H1 (cell line): ENCODE data around the gene TNIK.

Experiments used
- EP300 ChIP-seq, 2 experiments: IDR thresholded peaks; 1 replicate in 1 of 2; 2 replicates in 1 of 2; pipeline ENCODE4 v1.6.1; 2011 to 2012; ENCODE audit warnings: low read depth in 2 of 2, low read length in 2 of 2, mild to moderate bottlenecking in 2 of 2, borderline replicate concordance in 1 of 2, inconsistent platforms in 1 of 2, moderate library complexity in 1 of 2
- EZH2 ChIP-seq: fragments of 200-600 bp; sonication (generic); IDR thresholded peaks from 2 replicates; pipeline ENCODE4 v1.7.1; 2012; ENCODE audit warnings: low read depth, mild to moderate bottlenecking, moderate library complexity, low read length, inconsistent platforms; ENCODE audit not compliant: severe bottlenecking
- KDM1A ChIP-seq: fragments of 200-600, 300-600 bp; sonication (generic); IDR thresholded peaks from 2 replicates; pipeline ENCODE4 v1.7.1; 2016; ENCODE audit warnings: mild to moderate bottlenecking, low read length, borderline replicate concordance
- RNF2 ChIP-seq: fragments of 200-900, 300-1000 bp; sonication (generic); IDR thresholded peaks from 2 replicates; pipeline ENCODE4 v1.7.1; 2016; ENCODE audit warnings: borderline replicate concordance, low read depth, mild to moderate bottlenecking, antibody characterized with exemption, low read length; ENCODE audit not compliant: poor library complexity, severe bottlenecking; ENCODE audit errors: missing control alignments
- SP1 ChIP-seq: IDR thresholded peaks from 2 replicates; pipeline ENCODE4 v1.6.1; 2011; ENCODE audit warnings: low read depth, low read length
- TF ChIP-seq, protein P1 (sequence below), 3 experiments: IDR thresholded peaks; 1 replicate in 2 of 3; 2 replicates in 1 of 3; pipeline versions ENCODE4 v1.5.1 to v1.6.1; 2011; ENCODE audit warnings: low read length in 3 of 3, mild to moderate bottlenecking in 3 of 3, inconsistent platforms in 2 of 3, low read depth in 1 of 3, moderate library complexity in 1 of 3; ENCODE audit not compliant: insufficient read depth in 1 of 3; ENCODE audit errors: control extremely low read depth in 1 of 3
- TF ChIP-seq, protein P2 (sequence below): IDR thresholded peaks from 2 replicates; pipeline ENCODE4 v1.6.1; 2012; ENCODE audit warnings: inconsistent platforms

DNA sequence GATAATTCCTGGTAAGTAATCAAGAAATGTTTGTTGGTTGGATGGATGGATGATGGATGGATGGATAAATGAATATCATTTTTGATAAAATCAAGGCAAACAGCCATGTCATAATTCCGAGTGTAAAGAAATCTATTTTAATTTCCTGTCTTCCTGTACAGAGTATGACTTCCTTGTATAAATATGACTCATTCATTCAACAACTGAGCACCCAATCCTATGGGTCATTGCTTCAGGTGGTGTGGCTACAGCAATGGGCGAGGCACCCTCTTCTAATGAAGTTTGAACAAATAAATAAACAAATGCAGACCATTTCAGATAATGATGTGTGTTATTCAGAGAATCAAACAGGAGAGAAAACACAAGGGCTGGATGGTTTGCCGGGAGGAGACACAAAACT lies 198.7 kb downstream of the TNIK start:
- TF ChIP-seq EZH2 (no peak), RNF2 (no peak), KDM1A (no peak), SP1 (no peak), EP300 (IDR thresholded peaks at IDR 0.05; ENCODE audit: borderline replicate concordance in 1 of 2, low read depth in 2 of 2, low read length in 2 of 2) (no peak)
- TF ChIP-seq, protein P1, sequence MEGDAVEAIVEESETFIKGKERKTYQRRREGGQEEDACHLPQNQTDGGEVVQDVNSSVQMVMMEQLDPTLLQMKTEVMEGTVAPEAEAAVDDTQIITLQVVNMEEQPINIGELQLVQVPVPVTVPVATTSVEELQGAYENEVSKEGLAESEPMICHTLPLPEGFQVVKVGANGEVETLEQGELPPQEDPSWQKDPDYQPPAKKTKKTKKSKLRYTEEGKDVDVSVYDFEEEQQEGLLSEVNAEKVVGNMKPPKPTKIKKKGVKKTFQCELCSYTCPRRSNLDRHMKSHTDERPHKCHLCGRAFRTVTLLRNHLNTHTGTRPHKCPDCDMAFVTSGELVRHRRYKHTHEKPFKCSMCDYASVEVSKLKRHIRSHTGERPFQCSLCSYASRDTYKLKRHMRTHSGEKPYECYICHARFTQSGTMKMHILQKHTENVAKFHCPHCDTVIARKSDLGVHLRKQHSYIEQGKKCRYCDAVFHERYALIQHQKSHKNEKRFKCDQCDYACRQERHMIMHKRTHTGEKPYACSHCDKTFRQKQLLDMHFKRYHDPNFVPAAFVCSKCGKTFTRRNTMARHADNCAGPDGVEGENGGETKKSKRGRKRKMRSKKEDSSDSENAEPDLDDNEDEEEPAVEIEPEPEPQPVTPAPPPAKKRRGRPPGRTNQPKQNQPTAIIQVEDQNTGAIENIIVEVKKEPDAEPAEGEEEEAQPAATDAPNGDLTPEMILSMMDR (IDR thresholded peaks at IDR 0.05; ENCODE audit: control extremely low read depth in 1 of 3, insufficient read depth in 1 of 3, low read depth in 1 of 3, low read length in 3 of 3) = no peak
- TF ChIP-seq, protein P2, sequence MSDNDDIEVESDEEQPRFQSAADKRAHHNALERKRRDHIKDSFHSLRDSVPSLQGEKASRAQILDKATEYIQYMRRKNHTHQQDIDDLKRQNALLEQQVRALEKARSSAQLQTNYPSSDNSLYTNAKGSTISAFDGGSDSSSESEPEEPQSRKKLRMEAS = no peak
